Measurements from ENCODE around the gene UGT1A10.
"Not testable (repeated sequence)": the region's sequence is repeated elsewhere in the genome, so short reads cannot be mapped to it uniquely, and the experiment has no call there.

Gene UGT1A10

DNA sequence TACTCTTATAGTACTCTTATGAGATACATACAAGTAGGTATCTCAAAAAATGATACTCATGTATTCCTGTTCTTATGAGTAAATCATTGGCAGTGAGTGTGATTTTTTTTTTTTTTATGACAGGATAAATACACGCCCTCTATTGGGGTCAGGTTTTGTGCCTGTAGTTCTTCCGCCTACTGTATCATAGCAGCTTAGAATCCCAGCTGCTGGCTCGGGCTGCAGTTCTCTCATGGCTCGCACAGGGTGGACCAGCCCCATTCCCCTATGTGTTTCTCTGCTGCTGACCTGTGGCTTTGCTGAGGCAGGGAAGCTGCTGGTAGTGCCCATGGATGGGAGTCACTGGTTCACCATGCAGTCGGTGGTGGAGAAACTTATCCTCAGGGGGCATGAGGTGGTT lies 18.8 kb upstream of the UGT1A10 start, which contains the start of gene UGT1A8:
UGT1A8 (plus strand) TSS at position 158 of the 400 bp plus-strand sequence; CDS start at position 233, 75 bp downstream.
- not testable (repeated sequence) for H2AK5ac ChIP-seq (ENCODE audit: low read length); H2BK120ac ChIP-seq (ENCODE audit: low read depth, low read length); H3K4ac ChIP-seq (ENCODE audit: low read depth, low read length); H3K4me3 ChIP-seq (ENCODE audit: low read length); H2BK5ac ChIP-seq (ENCODE audit: low read length); H3K36me3 ChIP-seq (ENCODE audit: control insufficient read depth, insufficient read depth, low read length); H4K8ac ChIP-seq (ENCODE audit: low read depth, low read length); H3K18ac ChIP-seq (ENCODE audit: low read length); DNase-seq; H3K27ac ChIP-seq (ENCODE audit: low read depth, low read length); H3K79me2 ChIP-seq (ENCODE audit: control insufficient read depth, insufficient read depth, low read length); H3K79me1 ChIP-seq (ENCODE audit: low read length); H2BK15ac ChIP-seq (replicated peaks; ENCODE audit: low read depth); H3K4me1 ChIP-seq (ENCODE audit: control insufficient read depth, low read depth, low read length); H3K27me3 ChIP-seq (ENCODE audit: insufficient read depth, low read length, poor library complexity); H3K4me2 ChIP-seq (ENCODE audit: low read length); H3K23ac ChIP-seq (ENCODE audit: low read length); H4K5ac ChIP-seq (ENCODE audit: low read length); H3K9ac ChIP-seq (ENCODE audit: low read length); H3K56ac ChIP-seq (ENCODE audit: low read length)
- no CpG with 5 or more reads among the region's 5 CpGs for WGBS (ENCODE audit: extremely low coverage, insufficient coverage, low lambda C conversion rate)

DNA sequence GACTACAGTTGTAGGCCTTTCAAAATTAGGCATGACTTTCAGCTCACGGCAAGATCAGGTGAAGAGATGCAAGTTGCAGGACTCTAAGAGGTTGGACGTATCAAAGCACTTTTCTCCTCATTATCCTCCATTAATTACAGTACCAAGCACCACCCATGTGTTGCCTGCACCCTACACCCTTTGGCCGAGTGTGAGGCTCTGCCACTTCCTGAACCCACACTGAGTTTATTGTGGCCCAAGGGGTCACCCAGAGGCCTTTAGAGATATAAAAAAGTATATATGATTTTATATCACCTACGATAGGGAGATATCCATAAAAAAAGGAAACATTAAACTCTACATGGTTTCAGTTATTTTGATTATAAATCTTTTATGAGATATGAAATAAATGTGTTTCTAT lies 16.0 kb upstream of the UGT1A10 start:
- WGBS (ENCODE audit: extremely low coverage, insufficient coverage, low lambda C conversion rate) = no CpG with 5 or more reads among the region's 4 CpGs
- H3K18ac ChIP-seq (ENCODE audit: low read length) = no peak overlapping the region
- no peak overlapping the region for H4K8ac ChIP-seq (ENCODE audit: low read depth, low read length)
- no peak overlapping the region for H3K56ac ChIP-seq (ENCODE audit: low read length)
- H2BK120ac ChIP-seq (ENCODE audit: low read depth, low read length) = no peak overlapping the region
- H3K9ac ChIP-seq (ENCODE audit: low read length) = no peak overlapping the region
- H3K4me3 ChIP-seq (ENCODE audit: low read length) = no peak overlapping the region
- H3K27me3 ChIP-seq (ENCODE audit: insufficient read depth, low read length, poor library complexity) = no peaks in the 10 kb centered on the region
- H3K36me3 ChIP-seq (ENCODE audit: control insufficient read depth, insufficient read depth, low read length) = no peaks in the 10 kb centered on the region
- H3K4ac ChIP-seq (ENCODE audit: low read depth, low read length) = no peak overlapping the region
- DNase-seq = no peak
- H3K27ac ChIP-seq (ENCODE audit: low read depth, low read length) = no peak overlapping the region
- H3K79me1 ChIP-seq (ENCODE audit: low read length) = no peaks in the 10 kb centered on the region
- no peak overlapping the region for H2BK15ac ChIP-seq (replicated peaks; ENCODE audit: low read depth)
- H3K4me1 ChIP-seq (ENCODE audit: control insufficient read depth, low read depth, low read length) = no peaks in the 10 kb centered on the region
- H2BK5ac ChIP-seq (ENCODE audit: low read length) = no peak overlapping the region
- H4K5ac ChIP-seq (ENCODE audit: low read length) = no peak overlapping the region
- no peak overlapping the region for H2AK5ac ChIP-seq (ENCODE audit: low read length)
- no peak overlapping the region for H3K4me2 ChIP-seq (ENCODE audit: low read length)
- no peak overlapping the region for H3K23ac ChIP-seq (ENCODE audit: low read length)
- H3K79me2 ChIP-seq (ENCODE audit: control insufficient read depth, insufficient read depth, low read length) = no peaks in the 10 kb centered on the region

DNA sequence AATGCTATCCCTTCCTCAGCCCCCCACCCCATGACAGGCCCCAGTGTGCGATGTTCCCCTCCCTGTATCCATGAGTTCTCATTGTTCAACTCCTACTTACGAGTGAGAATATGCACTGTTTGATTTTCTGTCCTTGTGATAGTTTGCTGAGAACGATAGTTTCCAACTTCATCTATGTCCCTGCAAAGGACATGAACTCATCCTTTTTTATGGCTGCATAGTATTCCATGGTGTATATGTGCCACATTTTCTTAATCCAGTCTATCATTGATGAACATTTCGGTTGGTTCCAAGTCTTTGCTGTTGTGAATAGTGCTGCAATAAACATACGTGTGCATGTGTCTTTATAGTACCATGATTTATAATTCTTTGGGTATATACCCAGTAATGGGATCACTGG lies 14.4 kb upstream of the UGT1A10 start:
- H4K8ac ChIP-seq (ENCODE audit: low read depth, low read length); H3K4me1 ChIP-seq (ENCODE audit: control insufficient read depth, low read depth, low read length); H3K4me3 ChIP-seq (ENCODE audit: low read length); H3K9ac ChIP-seq (ENCODE audit: low read length); H2AK5ac ChIP-seq (ENCODE audit: low read length); H2BK15ac ChIP-seq (replicated peaks; ENCODE audit: low read depth); H3K4ac ChIP-seq (ENCODE audit: low read depth, low read length); H2BK120ac ChIP-seq (ENCODE audit: low read depth, low read length); H3K27me3 ChIP-seq (ENCODE audit: insufficient read depth, low read length, poor library complexity); H3K4me2 ChIP-seq (ENCODE audit: low read length); H3K79me2 ChIP-seq (ENCODE audit: control insufficient read depth, insufficient read depth, low read length); H3K79me1 ChIP-seq (ENCODE audit: low read length); H3K36me3 ChIP-seq (ENCODE audit: control insufficient read depth, insufficient read depth, low read length); H3K23ac ChIP-seq (ENCODE audit: low read length); DNase-seq; H4K5ac ChIP-seq (ENCODE audit: low read length); H3K18ac ChIP-seq (ENCODE audit: low read length); H3K27ac ChIP-seq (ENCODE audit: low read depth, low read length); H2BK5ac ChIP-seq (ENCODE audit: low read length); H3K56ac ChIP-seq (ENCODE audit: low read length): not testable (repeated sequence)
- WGBS (ENCODE audit: extremely low coverage, insufficient coverage, low lambda C conversion rate) = no CpG with 5 or more reads among the region's 5 CpGs

DNA sequence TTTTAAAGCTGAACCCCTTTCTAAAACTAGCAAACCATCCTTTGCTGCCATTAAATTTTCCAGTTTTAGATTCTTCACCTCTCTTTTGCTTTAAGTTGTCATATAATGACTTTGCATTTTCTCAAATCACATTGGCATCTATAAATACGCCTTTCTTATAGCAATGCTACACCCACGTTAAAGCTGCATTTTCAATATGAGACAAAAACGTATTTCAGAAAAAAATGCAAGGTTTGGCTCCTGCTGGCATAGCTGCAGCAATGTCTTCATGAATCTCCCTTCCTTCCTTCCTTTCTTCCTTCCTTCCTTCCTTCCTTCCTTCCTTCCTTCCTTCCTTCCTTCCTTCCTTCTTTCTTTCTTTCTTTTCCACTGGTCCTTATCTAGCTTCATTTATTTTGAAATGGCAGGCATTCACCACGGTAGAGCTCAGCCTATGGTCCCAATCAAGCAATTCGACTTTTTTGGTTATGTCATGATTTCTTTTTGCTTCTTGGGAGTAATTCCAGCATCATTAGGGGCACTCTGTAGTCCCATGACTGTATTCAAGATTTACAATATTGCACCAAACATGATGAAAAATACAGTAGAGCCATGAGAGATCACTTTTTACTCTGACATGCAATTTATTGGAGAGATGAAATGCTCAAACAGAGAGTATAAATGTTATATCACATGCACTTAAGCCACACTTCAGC lies 8.8 kb upstream of the UGT1A10 start:
- Histone ChIP-seq H3K79me2 (ENCODE audit: control insufficient read depth, insufficient read depth, low read length) (no peaks in the 10 kb centered on the region), H3K9ac (ENCODE audit: low read length) (no peak overlapping the region), H3K4me1 (ENCODE audit: control insufficient read depth, low read depth, low read length) (no peaks in the 10 kb centered on the region), H3K36me3 (ENCODE audit: control insufficient read depth, insufficient read depth, low read length) (no peaks in the 10 kb centered on the region), H4K5ac (ENCODE audit: low read length) (no peak overlapping the region), H3K4me3 (ENCODE audit: low read length) (no peak overlapping the region), H3K79me1 (ENCODE audit: low read length) (no peaks in the 10 kb centered on the region), H3K23ac (ENCODE audit: low read length) (no peak overlapping the region), H3K18ac (ENCODE audit: low read length) (no peak overlapping the region), H2BK15ac (replicated peaks; ENCODE audit: low read depth) (no peak overlapping the region), H3K27me3 (ENCODE audit: insufficient read depth, low read length, poor library complexity) (no peaks in the 10 kb centered on the region), H2BK120ac (ENCODE audit: low read depth, low read length) (no peak overlapping the region), H3K27ac (ENCODE audit: low read depth, low read length) (no peak overlapping the region), H3K4ac (ENCODE audit: low read depth, low read length) (no peak overlapping the region), H2AK5ac (ENCODE audit: low read length) (no peak overlapping the region), H2BK5ac (ENCODE audit: low read length) (no peak overlapping the region), H3K56ac (ENCODE audit: low read length) (no peak overlapping the region), H3K4me2 (ENCODE audit: low read length) (no peak overlapping the region), H4K8ac (ENCODE audit: low read depth, low read length) (no peak overlapping the region)
- WGBS (ENCODE audit: extremely low coverage, insufficient coverage, low lambda C conversion rate) = no CpG with 5 or more reads among the region's 5 CpGs
- DNase-seq = no peak

DNA sequence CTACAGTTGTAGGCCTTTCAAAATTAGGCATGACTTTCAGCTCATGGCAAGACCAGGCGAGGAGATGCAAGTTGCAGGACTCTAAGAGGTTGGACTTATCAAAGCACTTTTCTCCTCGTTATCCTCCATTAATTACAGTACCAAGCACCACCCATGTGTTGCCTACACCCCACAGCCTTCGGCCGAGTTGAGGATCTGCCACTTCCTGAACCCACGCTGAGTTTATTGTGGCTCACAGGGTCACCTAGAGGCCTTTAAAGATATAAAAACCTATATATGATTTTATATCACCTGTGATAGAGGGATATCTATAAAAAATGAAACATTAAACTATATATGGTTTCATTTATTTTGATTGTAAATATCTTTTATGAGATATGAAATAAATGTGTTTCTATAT lies 2.6 kb downstream of the UGT1A10 start:
- no CpG with 5 or more reads among the region's 5 CpGs for WGBS (ENCODE audit: extremely low coverage, insufficient coverage, low lambda C conversion rate)
- DNase-seq = no peak
- H3K9ac ChIP-seq (ENCODE audit: low read length) = no peak overlapping the region

DNA sequence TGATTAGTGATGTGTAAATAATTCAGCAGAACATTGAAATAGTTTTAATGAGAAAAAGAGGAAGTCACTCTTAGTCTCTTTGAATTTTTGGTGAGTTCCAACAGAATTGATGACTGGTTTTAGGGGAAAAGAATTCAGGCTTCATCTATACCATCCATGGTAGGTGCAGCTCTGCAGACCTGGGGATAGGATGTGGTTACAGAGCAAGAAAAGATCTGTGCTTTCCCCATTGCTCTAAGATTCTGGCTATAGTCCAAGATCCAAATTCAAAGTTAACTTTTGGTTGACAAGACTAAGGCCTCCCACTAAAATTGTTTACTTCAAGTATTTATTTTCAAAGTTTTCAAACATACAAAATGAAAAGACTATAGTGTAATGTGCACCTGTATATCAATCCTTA lies 3.6 kb downstream of the UGT1A10 start:
- Histone ChIP-seq H2BK15ac (replicated peaks; ENCODE audit: low read depth) (no peak overlapping the region), H3K9ac (ENCODE audit: low read length) (no peak overlapping the region), H2AK5ac (ENCODE audit: low read length) (no peak overlapping the region), H3K56ac (ENCODE audit: low read length) (no peak overlapping the region), H4K8ac (ENCODE audit: low read depth, low read length) (no peak overlapping the region), H3K36me3 (ENCODE audit: control insufficient read depth, insufficient read depth, low read length) (no peaks in the 10 kb centered on the region), H3K27me3 (ENCODE audit: insufficient read depth, low read length, poor library complexity) (no peaks in the 10 kb centered on the region), H3K4me3 (ENCODE audit: low read length) (no peak overlapping the region), H4K5ac (ENCODE audit: low read length) (no peak overlapping the region), H3K27ac (ENCODE audit: low read depth, low read length) (no peak overlapping the region), H2BK5ac (ENCODE audit: low read length) (no peak overlapping the region), H3K4me1 (ENCODE audit: control insufficient read depth, low read depth, low read length) (no peaks in the 10 kb centered on the region), H3K18ac (ENCODE audit: low read length) (no peak overlapping the region), H3K4me2 (ENCODE audit: low read length) (no peak overlapping the region), H3K79me1 (ENCODE audit: low read length) (no peaks in the 10 kb centered on the region), H3K23ac (ENCODE audit: low read length) (no peak overlapping the region), H2BK120ac (ENCODE audit: low read depth, low read length) (no peak overlapping the region), H3K4ac (ENCODE audit: low read depth, low read length) (no peak overlapping the region), H3K79me2 (ENCODE audit: control insufficient read depth, insufficient read depth, low read length) (no peaks in the 10 kb centered on the region)
- DNase-seq = no peak

More for the DNA sequence above, 2.6 kb downstream of the UGT1A10 start:
- H3K79me1 ChIP-seq (ENCODE audit: low read length) = no peaks in the 10 kb centered on the region
- H3K4me1 ChIP-seq (ENCODE audit: control insufficient read depth, low read depth, low read length) = no peaks in the 10 kb centered on the region
- no peak overlapping the region for H2BK15ac ChIP-seq (replicated peaks; ENCODE audit: low read depth)
- H3K27ac ChIP-seq (ENCODE audit: low read depth, low read length) = no peak overlapping the region
- H2BK120ac ChIP-seq (ENCODE audit: low read depth, low read length) = no peak overlapping the region
- no peak overlapping the region for H3K18ac ChIP-seq (ENCODE audit: low read length)
- no peak overlapping the region for H3K23ac ChIP-seq (ENCODE audit: low read length)
- H3K27me3 ChIP-seq (ENCODE audit: insufficient read depth, low read length, poor library complexity) = no peaks in the 10 kb centered on the region
- no peak overlapping the region for H3K4ac ChIP-seq (ENCODE audit: low read depth, low read length)
- no peak overlapping the region for H3K56ac ChIP-seq (ENCODE audit: low read length)
- H3K4me2 ChIP-seq (ENCODE audit: low read length) = no peak overlapping the region
- no peak overlapping the region for H4K8ac ChIP-seq (ENCODE audit: low read depth, low read length)
- H3K4me3 ChIP-seq (ENCODE audit: low read length) = no peak overlapping the region
- H3K79me2 ChIP-seq (ENCODE audit: control insufficient read depth, insufficient read depth, low read length) = no peaks in the 10 kb centered on the region
- no peak overlapping the region for H4K5ac ChIP-seq (ENCODE audit: low read length)
- H2AK5ac ChIP-seq (ENCODE audit: low read length) = no peak overlapping the region
- no peak overlapping the region for H2BK5ac ChIP-seq (ENCODE audit: low read length)
- H3K36me3 ChIP-seq (ENCODE audit: control insufficient read depth, insufficient read depth, low read length) = no peaks in the 10 kb centered on the region
